Activated naive CD8-positive, alpha-beta T cell treated with anti-CD3 and anti-CD28 coated beads, Interleukin-2, amount 50 U/mL, for 16 hours (primary cell): ENCODE measurements around the gene TEN1.

Source experiments
- DNase-seq: peaks from one replicate; pipeline ENCODE4 v3.0.0-alpha.2; 2020; ENCODE audit warnings: low read depth, low spot score

Gene TEN1

GRCh38 chr17:75976175-75976848 is 2.7 kb upstream of the TEN1 start:
- DNase-seq, result no peak

- DNase-seq, result no peak
Observed at GRCh38 chr17:75979705-75980187, 706 bp downstream of the TEN1 start.

GRCh38 chr17:75980188-75981018 is 1.4 kb downstream of the TEN1 start:
- no peak for DNase-seq

GRCh38 chr17:75981019-75981615 is 2.1 kb downstream of the TEN1 start:
- DNase-seq, result no peak

- DNase-seq, result no peak
Observed at GRCh38 chr17:75983501-75984181, 4.6 kb downstream of the TEN1 start.

GRCh38 chr17:75985986-75986385 is 6.9 kb downstream of the TEN1 start:
- DNase-seq, result no peak

- DNase-seq, result no peak
Observed at GRCh38 chr17:75987041-75987440, 8.0 kb downstream of the TEN1 start.

GRCh38 chr17:75991396-75991795 is 12.4 kb downstream of the TEN1 start:
- no peak for DNase-seq

- no peak for DNase-seq
Observed at GRCh38 chr17:75994802-75995370, 15.8 kb downstream of the TEN1 start.

GRCh38 chr17:75995385-75995925 is 16.4 kb downstream of the TEN1 start:
- DNase-seq, result no peak

GRCh38 chr17:75996665-75997590 is 17.9 kb downstream of the TEN1 start:
- no peak for DNase-seq

- DNase-seq, result no peak
Observed at GRCh38 chr17:75998327-75998795, 19.3 kb downstream of the TEN1 start.

- peak; percentile 25 for DNase-seq
Observed at GRCh38 chr17:76000016-76000754, 21.1 kb downstream of the TEN1 start.

GRCh38 chr17:76000755-76001521 is 21.9 kb downstream of the TEN1 start, which contains the start of gene CDK3:
TSS of gene CDK3 (plus strand) at chr17:76000855. CDS start at chr17:76001426, 571 bp downstream.
- no peak for DNase-seq

- DNase-seq, result no peak
Observed at GRCh38 chr17:76002100-76002499, 23.1 kb downstream of the TEN1 start.

- no peak for DNase-seq
Observed at GRCh38 chr17:76003915-76004314, 24.9 kb downstream of the TEN1 start.

GRCh38 chr17:76004750-76005262 is 25.8 kb downstream of the TEN1 start:
- no peak for DNase-seq
